ENCODE data around the gene CACNG4.

The CACNG4 gene

GRCh38 chr17:66978514-66979061 lies 14.1 kb downstream of the CACNG4 start:
- no peaks in the 10 kb centered on the region for H3K4me1 ChIP-seq (ENCODE audit: control insufficient read depth, low read length)
- H3K27ac ChIP-seq (ENCODE audit: low read depth, low read length), result no peak overlapping the region
- no peaks in the 10 kb centered on the region for H3K9me2 ChIP-seq (replicated peaks; ENCODE audit: control insufficient read depth, low read length)
- no peaks in the 10 kb centered on the region for H3K36me3 ChIP-seq (ENCODE audit: control insufficient read depth, low read length)
- H4K20me1 ChIP-seq (ENCODE audit: control insufficient read depth, insufficient read depth, low read depth, low read length), result no peaks in the 10 kb centered on the region
- H3F3A ChIP-seq (ENCODE audit: control insufficient read depth, insufficient read depth), result no peaks in the 10 kb centered on the region
- H3K27me3 ChIP-seq (ENCODE audit: control insufficient read depth, low read length), result peaks cover 26% of the 10 kb centered on the region; the same call in 1 of the 2 replicates
- no peaks in the 10 kb centered on the region for H3K9me3 ChIP-seq (ENCODE audit: control insufficient read depth, insufficient read depth, low read length)
- TF ChIP-seq EZH2phosphoT487 (IDR thresholded peaks at IDR 0.05; ENCODE audit: borderline replicate concordance, low read length), result no peak
- TF ChIP-seq CTCF (IDR thresholded peaks at IDR 0.05; ENCODE audit: low read depth, low read length, poor library complexity, severe bottlenecking), result no peak
- no peak overlapping the region for H3K4me3 ChIP-seq (ENCODE audit: low read length)
- H3K79me2 ChIP-seq (ENCODE audit: control insufficient read depth, low read length), result no peaks in the 10 kb centered on the region
- H3K4me2 ChIP-seq (ENCODE audit: low read length), result no peak overlapping the region

GRCh38 chr17:66980896-66981295 lies 16.4 kb downstream of the CACNG4 start:
- H3K79me2 ChIP-seq (ENCODE audit: control insufficient read depth, low read length), result no peaks in the 10 kb centered on the region
- TF ChIP-seq EZH2phosphoT487 (IDR thresholded peaks at IDR 0.05; ENCODE audit: borderline replicate concordance, low read length), result no peak
- no peaks in the 10 kb centered on the region for H3F3A ChIP-seq (ENCODE audit: control insufficient read depth, insufficient read depth)
- no peaks in the 10 kb centered on the region for H3K9me3 ChIP-seq (ENCODE audit: control insufficient read depth, insufficient read depth, low read length)
- no peaks in the 10 kb centered on the region for H4K20me1 ChIP-seq (ENCODE audit: control insufficient read depth, insufficient read depth, low read depth, low read length)
- no peak overlapping the region for H3K4me2 ChIP-seq (ENCODE audit: low read length)
- H3K36me3 ChIP-seq (ENCODE audit: control insufficient read depth, low read length), result no peaks in the 10 kb centered on the region
- no peaks in the 10 kb centered on the region for H3K9me2 ChIP-seq (replicated peaks; ENCODE audit: control insufficient read depth, low read length)
- H3K27me3 ChIP-seq (ENCODE audit: control insufficient read depth, low read length), result peaks cover 36% of the 10 kb centered on the region
- H3K4me3 ChIP-seq (ENCODE audit: low read length), result no peak overlapping the region
- no peaks in the 10 kb centered on the region for H3K4me1 ChIP-seq (ENCODE audit: control insufficient read depth, low read length)
- H3K27ac ChIP-seq (ENCODE audit: low read depth, low read length), result no peak overlapping the region

DNA sequence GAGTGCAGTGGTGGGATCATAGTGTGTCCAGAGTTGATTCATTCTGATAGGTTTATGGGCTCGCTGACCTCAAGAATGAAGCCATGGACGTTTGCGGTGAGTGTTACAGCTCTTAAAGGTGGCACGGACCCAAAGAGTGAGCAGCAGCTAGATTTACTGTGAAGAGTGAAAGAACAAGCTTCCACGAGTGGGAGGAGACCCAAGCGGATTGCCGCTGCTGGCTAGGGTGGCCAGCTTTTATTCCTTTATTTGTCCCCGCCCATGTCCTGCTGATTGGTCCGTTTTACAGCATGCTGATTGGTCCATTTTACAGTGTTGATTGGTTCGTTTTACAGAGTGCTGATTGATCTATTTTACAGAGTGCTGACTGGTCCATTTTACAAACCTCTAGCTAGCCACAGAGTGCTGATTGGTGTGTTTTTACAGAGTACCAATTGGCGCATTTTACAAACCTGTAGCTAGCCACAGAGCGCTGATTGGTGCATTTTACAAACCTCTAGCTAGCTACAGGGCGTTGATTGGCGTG lies 17.5 kb downstream of the CACNG4 start:
- Histone ChIP-seq H4K20me1 (ENCODE audit: control insufficient read depth, insufficient read depth, low read depth, low read length) (no peaks in the 10 kb centered on the region), H3K4me1 (ENCODE audit: control insufficient read depth, low read length) (no peaks in the 10 kb centered on the region), H3K9me2 (replicated peaks; ENCODE audit: control insufficient read depth, low read length) (no peaks in the 10 kb centered on the region), H3K36me3 (ENCODE audit: control insufficient read depth, low read length) (no peaks in the 10 kb centered on the region), H3K4me3 (ENCODE audit: low read length) (no peak overlapping the region), H3K27me3 (ENCODE audit: control insufficient read depth, low read length) (peaks cover 34% of the 10 kb centered on the region), H3K27ac (ENCODE audit: low read depth, low read length) (no peak overlapping the region), H3K79me2 (ENCODE audit: control insufficient read depth, low read length) (no peaks in the 10 kb centered on the region), H3K9me3 (ENCODE audit: control insufficient read depth, insufficient read depth, low read length) (no peaks in the 10 kb centered on the region), H3F3A (ENCODE audit: control insufficient read depth, insufficient read depth) (no peaks in the 10 kb centered on the region), H3K4me2 (ENCODE audit: low read length) (no peak overlapping the region)
- no peak for TF ChIP-seq CTCF (IDR thresholded peaks at IDR 0.05; ENCODE audit: low read depth, low read length, poor library complexity, severe bottlenecking)
- TF ChIP-seq EZH2phosphoT487 (IDR thresholded peaks at IDR 0.05; ENCODE audit: borderline replicate concordance, low read length), result no peak

DNA sequence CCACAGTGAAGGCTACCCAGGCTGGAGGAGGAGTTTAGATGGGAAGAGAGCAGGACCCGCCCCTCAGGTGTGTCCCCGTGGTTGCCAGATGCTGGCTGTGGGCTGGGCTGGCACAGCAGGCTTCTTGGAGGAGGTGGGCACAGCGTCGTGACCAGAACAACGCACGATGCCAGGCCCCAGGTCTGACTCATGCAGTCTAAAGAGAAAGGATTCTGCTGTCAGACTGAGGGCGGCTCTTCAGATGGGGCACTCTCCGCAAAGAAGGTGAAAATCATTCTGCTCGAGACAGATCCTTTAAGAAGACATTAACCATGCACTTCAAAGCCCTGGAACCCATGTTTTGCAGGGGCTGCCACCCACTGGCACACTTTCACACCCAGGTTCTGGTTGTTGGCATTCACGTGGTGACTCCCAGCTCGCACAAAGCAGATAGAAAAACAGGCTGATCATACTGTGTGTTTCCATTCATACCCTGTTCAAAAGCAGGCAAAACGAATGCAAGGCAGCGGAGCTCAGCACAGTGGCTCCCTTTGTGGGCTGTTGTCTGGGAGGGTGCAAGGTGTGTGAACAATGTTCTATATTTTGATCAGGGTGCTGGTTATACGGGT lies 19.0 kb downstream of the CACNG4 start:
- no peaks in the 10 kb centered on the region for H3K4me1 ChIP-seq (ENCODE audit: control insufficient read depth, low read length)
- no peak overlapping the region for H3K4me2 ChIP-seq (ENCODE audit: low read length)
- no peaks in the 10 kb centered on the region for H3K36me3 ChIP-seq (ENCODE audit: control insufficient read depth, low read length)
- peaks cover 43% of the 10 kb centered on the region for H3K27me3 ChIP-seq (ENCODE audit: control insufficient read depth, low read length)
- H3K9me3 ChIP-seq (ENCODE audit: control insufficient read depth, insufficient read depth, low read length), result no peaks in the 10 kb centered on the region
- no peaks in the 10 kb centered on the region for H4K20me1 ChIP-seq (ENCODE audit: control insufficient read depth, insufficient read depth, low read depth, low read length)
- no peak overlapping the region for H3K4me3 ChIP-seq (ENCODE audit: low read length)
- H3K79me2 ChIP-seq (ENCODE audit: control insufficient read depth, low read length), result no peaks in the 10 kb centered on the region
- H3F3A ChIP-seq (ENCODE audit: control insufficient read depth, insufficient read depth), result no peaks in the 10 kb centered on the region
- no peak overlapping the region for H3K27ac ChIP-seq (ENCODE audit: low read depth, low read length)
- no peaks in the 10 kb centered on the region for H3K9me2 ChIP-seq (replicated peaks; ENCODE audit: control insufficient read depth, low read length)
- TF ChIP-seq EZH2phosphoT487 (IDR thresholded peaks at IDR 0.05; ENCODE audit: borderline replicate concordance, low read length), result no peak
- TF ChIP-seq CTCF (IDR thresholded peaks at IDR 0.05; ENCODE audit: low read depth, low read length, poor library complexity, severe bottlenecking), result no peak
